Suppressor macrophage treated with lipopolysaccharide for 1 hour (primary cell): ENCODE results near the gene KLHL13.
"Not testable (repeated sequence)": the region's sequence is repeated elsewhere in the genome, so short reads cannot be mapped to it uniquely, and the experiment has no call there.

ENCODE experiments used
- DNase-seq, 3 donors: peaks; one replicate each; pipeline ENCODE4 v3.0.0-alpha.2; 2020 to 2022

Gene KLHL13

DNA sequence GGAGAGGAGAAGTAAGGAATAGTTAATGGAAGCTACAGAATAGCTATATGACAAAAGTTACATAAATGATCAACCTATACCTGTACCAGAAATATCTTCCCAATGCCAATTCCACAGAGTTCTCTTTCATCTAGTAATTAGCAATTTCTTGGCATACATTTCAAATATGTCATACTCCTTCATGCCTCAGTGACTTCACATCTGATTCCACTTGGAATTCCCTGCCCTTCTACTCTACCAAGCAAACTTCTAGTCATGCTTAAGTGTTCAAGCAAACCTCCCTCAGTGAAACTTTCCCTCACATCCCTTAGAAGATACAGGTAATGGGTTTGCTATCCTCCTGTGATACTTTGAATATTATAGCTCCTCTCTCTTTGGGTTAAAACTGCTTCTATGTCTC is 127.1 kb downstream of the KLHL13 start:
- DNase-seq, result no peak

GRCh38 chrX:117987373-117987772 is 129.2 kb downstream of the KLHL13 start:
- DNase-seq, result no peak

DNA sequence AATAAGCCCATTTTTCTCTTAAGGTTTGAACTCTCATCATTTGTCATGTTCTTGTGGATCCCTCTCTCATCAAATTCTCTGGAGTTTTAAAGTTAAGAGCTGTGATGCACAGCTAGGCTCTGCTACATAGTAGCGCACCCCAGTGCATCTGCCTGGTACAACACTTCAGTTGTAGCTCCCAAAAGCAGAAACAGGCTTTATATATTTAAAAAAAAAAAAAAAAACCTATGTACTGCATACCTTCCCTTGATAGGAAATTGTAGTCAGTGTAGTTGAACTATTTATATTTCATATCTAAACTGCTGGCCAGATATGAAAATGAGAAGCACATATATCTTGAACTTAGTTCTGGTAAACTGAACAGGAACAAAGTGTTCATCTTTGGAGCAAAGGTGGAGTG is 131.4 kb downstream of the KLHL13 start:
- no peak for DNase-seq

DNA sequence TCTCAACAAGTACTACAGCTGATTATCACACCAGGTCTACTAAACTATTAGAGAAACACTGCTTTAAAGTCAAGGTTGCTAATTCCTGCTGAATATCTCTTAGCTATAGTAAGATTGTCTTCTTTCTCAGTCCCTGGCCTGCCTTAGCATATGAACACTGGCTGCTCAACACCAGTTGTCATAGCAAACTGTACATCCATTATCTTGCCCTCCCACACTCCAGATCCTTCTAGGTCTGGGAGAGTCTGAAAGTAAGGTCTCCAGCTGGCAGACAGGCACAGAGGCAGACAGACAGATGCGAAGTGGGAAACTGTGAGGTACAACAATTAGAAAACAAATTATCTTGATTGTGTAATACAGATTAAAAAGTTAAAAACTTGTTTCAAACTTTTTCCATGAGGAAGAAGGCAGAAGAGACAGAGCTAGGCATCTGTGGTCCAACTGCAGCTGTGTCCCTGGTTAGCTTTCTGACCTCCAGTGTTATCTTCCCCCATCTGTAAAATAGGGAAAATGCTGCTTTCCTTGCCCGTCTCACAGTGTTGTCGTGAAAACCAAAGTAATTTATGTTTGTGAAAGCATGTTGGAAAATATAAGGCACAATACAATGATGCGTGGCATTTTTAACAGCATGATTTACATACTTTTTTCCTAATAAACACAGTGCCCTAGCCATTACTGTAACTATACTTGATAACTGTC is 133.8 kb downstream of the KLHL13 start:
- no peak for DNase-seq

- DNase-seq, result no peak
Observed at GRCh38 chrX:117978402-117978801, 138.2 kb downstream of the KLHL13 start.

- DNase-seq, result no peak
Observed at GRCh38 chrX:117977526-117977925, 139.1 kb downstream of the KLHL13 start.

- no peak for DNase-seq
Observed at GRCh38 chrX:117973110-117973807, 143.4 kb downstream of the KLHL13 start.

GRCh38 chrX:117972711-117973109 is 143.9 kb downstream of the KLHL13 start:
- no peak for DNase-seq

DNA sequence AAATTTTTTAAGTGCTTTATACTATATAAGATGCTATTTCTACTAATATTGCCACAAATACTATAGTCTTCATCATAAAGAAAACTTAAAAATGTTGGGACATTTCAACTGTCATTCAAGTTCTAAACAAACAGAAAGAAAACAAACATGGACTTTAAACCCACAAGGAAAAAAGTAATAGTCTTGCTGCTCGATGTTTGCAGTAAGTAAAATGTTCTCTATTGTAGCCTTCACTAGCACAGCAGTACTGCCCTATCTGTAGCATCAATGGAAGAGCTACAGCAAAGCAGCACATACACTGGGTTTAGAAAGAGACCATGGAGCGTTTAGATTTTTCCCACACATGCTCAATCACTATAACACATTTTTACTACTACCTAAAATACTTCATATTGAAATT is 146.8 kb downstream of the KLHL13 start:
- DNase-seq, result no peak

DNA sequence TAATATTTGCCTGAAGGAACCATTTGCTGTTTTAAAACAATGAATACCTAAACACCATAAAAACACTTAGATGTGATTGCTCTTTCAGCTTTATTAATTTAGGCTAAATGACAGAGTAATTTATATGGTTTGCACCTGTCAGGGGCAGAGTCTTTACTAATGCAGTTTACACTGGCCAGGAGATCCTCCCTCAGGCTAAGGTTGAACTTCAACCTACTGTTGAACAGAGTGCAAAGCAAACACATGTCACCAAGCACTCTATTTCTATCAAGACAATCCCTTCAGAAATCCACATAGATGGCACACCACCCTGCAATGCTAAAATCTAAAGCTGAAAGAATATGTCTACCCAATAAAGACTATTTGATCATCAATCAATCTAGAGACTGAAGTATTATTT is 147.3 kb downstream of the KLHL13 start:
- DNase-seq, result no peak

- DNase-seq, result no peak
Observed at GRCh38 chrX:117959045-117959444, 157.6 kb downstream of the KLHL13 start.

DNA sequence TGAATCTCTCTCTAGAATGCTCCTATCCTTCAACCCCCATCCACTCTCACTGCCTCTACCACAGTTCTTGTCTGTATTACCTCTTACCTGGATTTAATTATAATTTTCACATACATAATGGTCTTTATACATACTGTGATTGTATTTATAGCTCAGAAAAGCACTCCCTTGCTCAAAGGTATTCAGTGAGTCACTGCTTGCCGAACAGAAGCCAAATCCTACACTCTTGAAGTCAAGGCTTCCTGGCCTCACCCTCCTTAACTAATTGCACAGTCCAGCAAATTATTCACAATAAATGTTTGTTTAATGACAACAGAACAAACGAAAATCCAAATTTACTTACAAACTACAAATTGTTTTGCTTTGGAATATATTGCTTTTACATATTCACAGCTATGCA is 159.5 kb downstream of the KLHL13 start:
- DNase-seq, result no peak

DNA sequence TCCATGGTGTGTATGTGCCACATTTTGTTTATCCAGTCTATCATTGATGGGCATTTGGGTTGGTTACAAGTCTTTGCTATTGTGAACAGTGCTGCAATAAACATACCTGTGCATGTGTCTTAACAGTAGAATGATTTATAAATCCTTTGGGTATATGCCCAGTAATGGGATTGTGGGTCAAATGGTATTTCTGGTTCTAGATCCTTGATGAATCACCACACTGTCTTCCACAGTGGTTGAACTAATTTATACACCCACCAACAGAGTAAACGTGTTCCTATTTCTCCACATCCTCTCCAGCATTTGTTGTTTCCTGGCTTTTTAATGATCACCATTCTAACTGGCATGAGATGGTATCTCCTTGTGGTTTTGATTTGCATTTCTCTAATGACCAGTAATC is 177.3 kb downstream of the KLHL13 start:
- not testable (repeated sequence) for DNase-seq

DNA sequence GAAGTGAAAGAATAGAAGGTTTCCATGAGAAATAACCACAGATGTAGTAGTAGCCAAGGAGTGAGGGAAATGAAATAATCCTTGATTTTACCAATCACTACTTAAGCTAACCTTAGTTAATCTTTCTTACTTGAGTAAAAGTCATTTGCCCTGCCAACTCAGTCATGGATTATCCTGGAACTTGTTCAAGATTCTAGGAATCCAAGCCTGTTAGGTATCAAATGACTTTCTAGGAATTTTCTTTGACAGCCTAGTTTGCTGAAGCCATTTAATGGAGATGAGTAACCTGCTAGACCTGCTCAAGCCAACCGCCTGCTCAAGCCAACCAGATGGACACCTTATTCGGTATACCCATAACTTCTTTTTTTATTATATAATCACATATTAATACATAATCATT is 180.5 kb downstream of the KLHL13 start:
- no peak for DNase-seq

GRCh38 chrX:117930116-117930515 is 186.5 kb downstream of the KLHL13 start:
- DNase-seq, result not testable (repeated sequence)

DNA sequence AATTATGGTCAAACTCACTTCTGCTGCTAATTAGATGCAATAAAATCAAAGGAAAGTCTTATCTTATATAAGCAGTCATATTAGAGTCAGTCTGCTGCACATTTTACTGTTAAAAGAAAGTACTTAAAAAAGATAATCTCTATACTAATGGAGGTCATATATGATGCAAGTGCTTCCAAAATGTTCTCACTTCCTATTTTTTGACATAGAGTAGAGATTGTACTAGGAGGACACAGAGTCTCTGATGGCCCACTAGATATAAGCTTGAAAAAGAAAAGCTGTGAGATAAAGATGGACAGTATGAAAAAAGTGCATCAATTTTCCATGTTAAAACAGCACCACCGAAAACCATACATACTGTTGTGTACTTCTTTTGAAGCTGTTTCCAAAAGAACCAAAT is 196.9 kb downstream of the KLHL13 start:
- DNase-seq, result no peak

DNA sequence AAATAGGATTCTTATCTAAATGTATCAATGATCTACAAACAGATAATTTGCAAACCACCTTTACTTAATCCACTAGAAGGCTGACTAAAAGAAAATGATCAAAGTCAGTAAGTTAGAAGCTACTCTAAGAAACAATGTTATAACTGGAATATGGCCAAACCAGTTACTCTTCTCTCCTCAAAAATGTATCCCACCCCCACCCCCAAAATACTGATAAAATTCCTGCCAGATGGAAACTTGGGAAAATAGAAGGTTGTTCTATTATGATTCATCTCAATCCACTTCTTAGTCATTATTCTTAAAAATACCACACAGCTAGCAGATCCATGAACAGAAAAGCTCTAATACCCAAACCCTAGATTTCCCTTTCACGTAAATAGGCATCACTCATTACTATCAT is 206.4 kb downstream of the KLHL13 start:
- DNase-seq, result no peak

- no peak for DNase-seq
Observed at GRCh38 chrX:117898226-117898625, 218.4 kb downstream of the KLHL13 start.

DNA sequence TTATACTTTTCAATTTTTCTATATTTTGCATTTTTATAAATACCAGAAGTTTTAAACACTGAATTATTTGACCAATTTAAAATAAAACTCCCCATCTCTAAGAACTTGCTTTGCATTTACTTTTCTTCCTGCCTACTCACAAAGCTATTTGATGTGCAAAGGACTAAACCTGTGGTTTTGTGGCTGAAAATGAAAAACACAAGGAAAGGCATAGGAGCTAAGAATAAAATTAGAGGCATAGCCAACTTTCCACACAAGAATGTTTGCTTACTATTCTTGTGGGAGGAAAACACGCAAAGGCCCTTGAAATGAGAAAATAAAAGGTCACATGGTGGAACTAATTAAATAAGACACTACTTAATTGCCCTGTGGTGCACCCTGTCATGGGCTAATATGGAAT is 221.2 kb downstream of the KLHL13 start:
- DNase-seq, result no peak

DNA sequence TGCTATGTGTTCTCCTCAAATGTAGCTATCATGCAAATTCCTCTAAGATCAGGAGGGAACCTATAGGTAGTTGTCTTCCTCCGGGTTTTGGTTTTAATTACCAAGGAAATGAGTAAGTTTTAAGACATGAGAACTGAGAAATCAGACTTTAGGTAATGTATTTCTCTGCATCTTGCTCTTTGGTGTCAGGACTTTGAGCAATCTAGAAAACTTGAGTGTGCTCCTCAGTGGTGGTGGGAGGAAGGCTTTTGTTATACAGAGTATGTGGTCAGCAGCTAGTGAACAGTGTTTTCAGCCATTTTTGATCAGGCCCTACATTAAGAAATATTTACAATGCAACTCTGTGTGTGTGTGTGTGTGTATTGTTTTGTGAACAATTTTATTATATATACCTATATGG is 224.1 kb downstream of the KLHL13 start:
- DNase-seq, result no peak

DNA sequence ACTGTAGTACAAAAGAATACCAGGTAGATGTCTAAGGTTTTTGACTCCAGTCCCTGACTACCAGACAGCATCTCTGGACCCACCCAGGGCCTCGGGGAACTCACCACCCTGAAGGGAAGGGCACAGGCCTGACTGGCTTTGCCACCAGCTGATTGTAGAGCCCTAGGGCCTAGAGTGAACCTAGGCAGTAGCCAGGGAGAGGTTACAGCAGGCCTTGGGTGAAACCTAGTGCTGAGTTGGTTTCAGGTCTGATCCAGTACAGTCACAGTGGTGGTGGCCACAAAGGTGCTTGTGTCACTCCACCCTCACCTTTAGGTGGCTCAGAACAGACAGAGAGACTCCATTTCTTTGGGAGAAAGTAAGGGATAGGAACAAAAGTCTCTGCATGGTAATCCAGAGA is 244.8 kb downstream of the KLHL13 start:
- no peak for DNase-seq

- DNase-seq, result no peak
Observed at GRCh38 chrX:117860517-117860916, 256.1 kb downstream of the KLHL13 start.

DNA sequence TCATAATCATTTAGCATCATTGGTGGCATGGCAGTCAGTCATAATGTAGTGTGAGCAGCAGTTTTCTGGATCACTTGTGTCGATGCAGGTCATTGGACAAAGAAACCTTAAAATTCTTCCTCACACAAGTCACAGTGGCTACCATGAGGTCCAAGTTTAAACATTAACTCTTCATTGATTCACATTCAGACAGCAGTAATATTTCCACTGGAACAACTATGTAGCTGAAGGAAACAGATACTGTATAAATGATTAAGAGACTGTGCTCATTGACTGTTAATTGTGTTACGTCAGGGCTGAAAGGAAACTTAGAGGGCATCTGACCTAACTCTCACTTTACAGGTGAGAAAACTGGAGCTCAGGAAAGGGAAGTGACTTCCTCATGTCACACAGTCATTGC is 261.8 kb downstream of the KLHL13 start:
- DNase-seq, result no peak

DNA sequence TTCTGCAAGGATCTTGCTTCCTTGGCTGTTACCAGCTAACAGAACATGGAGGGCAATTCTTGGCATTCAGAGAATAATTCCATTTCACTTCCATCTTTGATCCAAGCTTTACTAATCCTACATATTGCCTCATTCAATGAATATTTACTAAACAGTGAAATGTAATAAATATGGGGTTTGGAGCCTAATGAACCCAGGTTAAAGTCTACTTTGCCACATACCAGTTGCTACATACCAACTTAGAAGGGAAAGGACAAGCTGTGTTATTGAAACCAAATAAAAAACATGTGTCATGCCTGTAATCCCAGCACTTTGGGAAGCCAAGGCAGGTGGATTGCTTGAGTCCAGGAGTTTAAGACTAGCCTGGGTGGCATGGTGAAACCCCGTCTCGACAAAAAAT is 265.6 kb downstream of the KLHL13 start:
- no peak for DNase-seq
